RWPE1 (cell line): ENCODE measurements around the gene THOP1.

Source experiments
- CTCF ChIA-PET: fragments of 350-600 bp; sonication (Branson Sonifier 250); formaldehyde crosslinking; extraction: SDS; loops from one replicate; lab custom pipeline; 2021; lab: Yijun Ruan, JAX
- POLR2A ChIA-PET: fragments of 400-600 bp; formaldehyde crosslinking; extraction: SDS; loops from one replicate; lab custom pipeline; 2020; ENCODE audit warnings: antibody characterized with exemption; ENCODE audit not compliant: low non-redundant PET; lab: Yijun Ruan, JAX
- DNase-seq: peaks from one replicate; pipeline ENCODE4 v3.0.0; 2012; ENCODE audit warnings: low spot score
- H3K27ac ChIP-seq: fragments of 450-650 bp; 2 replicates; pipeline ENCODE4 v1.5.1; 2017
- TF ChIP-seq, protein P1 (sequence below): fragments of 450-650 bp; conservative IDR thresholded peaks from 2 replicates; pipeline ENCODE4 v1.5.1; 2017; ENCODE audit warnings: low read depth, mild to moderate bottlenecking

The THOP1 gene

DNA sequence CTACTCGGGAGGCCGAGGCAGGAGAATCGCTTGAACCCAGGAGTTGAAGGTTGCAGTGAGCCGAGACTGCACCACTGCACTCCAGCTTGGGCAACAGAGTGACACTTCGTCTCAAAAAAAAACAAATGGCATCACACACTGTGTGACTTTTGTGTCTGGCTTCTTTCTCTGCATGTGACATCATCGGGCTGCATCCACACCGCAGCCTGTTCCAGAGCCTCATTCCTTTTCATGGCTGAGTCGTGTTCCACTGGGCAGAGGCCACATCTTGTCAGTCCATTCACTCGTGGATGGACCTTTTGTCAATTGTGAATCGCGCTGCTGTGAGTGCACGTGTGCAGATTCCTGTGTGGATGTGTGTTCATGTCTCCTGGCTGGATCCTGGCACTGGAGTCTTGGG lies 8.3 kb downstream of the THOP1 start:
- no peak for DNase-seq
- TF ChIP-seq, protein P1, sequence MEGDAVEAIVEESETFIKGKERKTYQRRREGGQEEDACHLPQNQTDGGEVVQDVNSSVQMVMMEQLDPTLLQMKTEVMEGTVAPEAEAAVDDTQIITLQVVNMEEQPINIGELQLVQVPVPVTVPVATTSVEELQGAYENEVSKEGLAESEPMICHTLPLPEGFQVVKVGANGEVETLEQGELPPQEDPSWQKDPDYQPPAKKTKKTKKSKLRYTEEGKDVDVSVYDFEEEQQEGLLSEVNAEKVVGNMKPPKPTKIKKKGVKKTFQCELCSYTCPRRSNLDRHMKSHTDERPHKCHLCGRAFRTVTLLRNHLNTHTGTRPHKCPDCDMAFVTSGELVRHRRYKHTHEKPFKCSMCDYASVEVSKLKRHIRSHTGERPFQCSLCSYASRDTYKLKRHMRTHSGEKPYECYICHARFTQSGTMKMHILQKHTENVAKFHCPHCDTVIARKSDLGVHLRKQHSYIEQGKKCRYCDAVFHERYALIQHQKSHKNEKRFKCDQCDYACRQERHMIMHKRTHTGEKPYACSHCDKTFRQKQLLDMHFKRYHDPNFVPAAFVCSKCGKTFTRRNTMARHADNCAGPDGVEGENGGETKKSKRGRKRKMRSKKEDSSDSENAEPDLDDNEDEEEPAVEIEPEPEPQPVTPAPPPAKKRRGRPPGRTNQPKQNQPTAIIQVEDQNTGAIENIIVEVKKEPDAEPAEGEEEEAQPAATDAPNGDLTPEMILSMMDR: no peak
- CTCF ChIA-PET: no interaction called here
- POLR2A ChIA-PET: no interaction called here
- H3K27ac ChIP-seq: no peak overlapping the region

DNA sequence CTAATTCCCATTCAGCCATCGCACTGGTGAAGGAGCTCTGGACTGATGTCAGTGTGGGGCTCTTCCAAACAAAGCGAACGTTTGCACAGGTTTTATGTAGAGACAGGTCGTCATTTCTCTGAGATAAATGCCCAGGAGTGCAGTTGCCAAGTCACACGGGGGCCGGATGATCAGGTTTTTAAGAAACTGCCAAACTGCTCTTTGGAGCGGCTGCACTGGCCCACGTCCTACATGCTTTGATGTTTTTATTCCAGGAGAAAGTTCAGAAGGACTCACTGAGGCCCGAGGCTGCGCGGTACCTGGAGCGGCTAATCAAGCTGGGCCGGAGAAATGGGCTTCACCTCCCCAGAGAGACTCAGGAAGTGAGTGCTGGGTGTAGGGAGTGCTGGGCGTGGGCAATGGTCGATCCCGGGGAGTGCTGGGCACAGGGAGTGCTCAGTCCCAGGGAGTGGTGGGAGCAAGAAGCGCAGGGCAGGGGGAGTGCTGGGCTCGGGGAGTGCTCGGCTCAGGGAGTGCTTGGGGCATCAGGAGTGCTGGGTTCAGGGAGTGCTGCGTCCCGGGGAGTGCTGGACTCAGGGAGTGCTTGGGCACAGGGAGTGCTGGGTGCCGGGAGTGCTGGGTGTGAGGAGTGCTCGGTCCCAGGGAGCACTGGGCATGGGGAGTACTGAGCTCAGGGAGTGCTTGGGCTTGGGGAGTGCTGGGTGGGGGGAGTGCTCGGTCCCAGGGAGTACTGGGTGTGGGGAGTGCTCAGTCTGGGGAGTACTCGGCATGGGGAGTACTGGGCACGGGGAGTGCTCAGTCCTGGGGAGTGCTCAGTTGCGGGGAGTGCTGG lies 10.7 kb downstream of the THOP1 start:
- TF ChIP-seq, protein P1: no peak
- no peak overlapping the region for H3K27ac ChIP-seq
- ChIA-PET CTCF (no interaction called here), POLR2A (no interaction called here)
- no peak for DNase-seq

DNA sequence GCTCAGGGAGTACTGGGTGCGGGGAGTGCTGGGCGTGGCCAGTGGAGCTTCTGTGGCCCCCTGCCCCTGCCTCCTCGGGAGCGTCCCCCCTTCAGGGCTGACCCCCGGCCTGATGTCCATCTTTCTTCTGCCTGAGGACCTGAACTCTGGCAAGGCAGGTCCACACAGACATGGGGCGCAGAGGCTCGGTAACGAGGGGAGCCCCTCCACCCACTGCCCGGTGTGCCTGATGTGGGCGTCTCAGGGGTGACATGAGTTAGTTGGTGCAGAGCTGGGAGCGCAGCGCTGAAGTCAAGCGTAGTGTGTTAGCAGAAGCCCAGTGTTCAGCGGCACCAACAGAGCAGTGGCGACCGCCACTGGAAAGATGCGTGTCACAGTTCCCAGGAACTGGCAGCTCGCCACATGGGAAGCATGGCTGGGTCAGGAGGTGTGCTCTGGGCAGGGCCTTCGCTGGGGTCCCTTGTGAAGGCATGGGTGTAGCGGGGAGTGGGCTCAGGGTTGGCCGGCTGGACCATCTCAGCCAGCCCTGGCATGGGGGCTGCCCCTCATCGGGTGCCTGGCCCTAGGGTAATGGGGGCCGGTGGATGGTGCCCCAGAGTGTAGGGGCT lies 11.5 kb downstream of the THOP1 start:
- CTCF ChIA-PET: no interaction called here
- TF ChIP-seq, protein P1: no peak
- POLR2A ChIA-PET: no interaction called here
- DNase-seq: no peak
- H3K27ac ChIP-seq: no peak overlapping the region

DNA sequence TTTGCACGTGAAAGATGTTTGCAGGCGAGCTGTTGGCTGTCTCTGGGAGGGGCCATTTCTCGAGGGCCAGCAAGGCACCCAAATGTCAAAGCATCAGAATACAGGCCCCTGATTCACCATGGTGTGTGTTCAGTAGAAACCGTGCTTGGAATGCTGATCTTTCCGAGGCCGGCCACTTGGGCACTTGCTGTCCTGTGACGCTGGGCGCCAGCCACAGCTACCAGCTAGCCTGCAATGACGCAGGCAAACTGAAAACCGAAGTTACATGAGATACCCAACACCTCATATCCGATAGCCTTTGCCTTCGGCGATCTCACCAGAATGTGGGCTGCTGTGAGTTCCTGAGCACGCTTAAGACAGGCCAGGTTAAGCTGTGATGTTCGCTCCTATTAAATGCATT lies 12.0 kb downstream of the THOP1 start:
- no peak overlapping the region for H3K27ac ChIP-seq
- no peak for DNase-seq
- ChIA-PET POLR2A (no interaction called here), CTCF (no interaction called here)
- TF ChIP-seq, protein P1: no peak

DNA sequence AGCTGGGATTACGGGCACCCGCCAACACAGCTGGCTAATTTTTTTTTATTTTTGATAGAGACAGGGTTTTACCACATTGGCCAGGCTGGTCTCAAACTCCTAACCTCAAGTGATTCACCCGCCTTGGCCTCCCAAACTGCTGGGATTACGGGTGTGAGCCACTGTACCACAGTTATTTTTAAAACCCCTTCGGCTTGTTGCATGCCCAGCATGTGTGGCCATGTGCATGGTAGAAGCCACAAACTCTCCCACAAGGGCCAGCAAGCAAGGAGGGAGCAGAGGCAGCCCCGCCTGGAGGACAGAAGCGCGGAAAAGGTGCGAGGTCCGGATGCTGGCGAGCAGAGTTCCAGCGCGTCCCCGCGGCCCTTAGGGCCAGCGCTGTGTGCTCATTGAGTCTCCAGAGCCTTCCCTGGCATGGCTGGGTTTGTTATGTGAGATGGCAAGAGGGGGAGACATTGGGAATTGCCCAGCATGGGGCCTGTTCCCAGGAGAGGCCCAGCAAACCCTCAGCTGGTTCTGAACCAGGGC lies 12.9 kb downstream of the THOP1 start:
- peak overlapping the region; percentile 27 for H3K27ac ChIP-seq
- DNase-seq: no peak
- TF ChIP-seq, protein P1: no peak
- ChIA-PET POLR2A (no interaction called here), CTCF (interaction anchor here (0.5 kb wide), 1 partner anchor 1353 kb away, joined by 3 read pairs; no protein-coding TSS in a partner anchor)

DNA sequence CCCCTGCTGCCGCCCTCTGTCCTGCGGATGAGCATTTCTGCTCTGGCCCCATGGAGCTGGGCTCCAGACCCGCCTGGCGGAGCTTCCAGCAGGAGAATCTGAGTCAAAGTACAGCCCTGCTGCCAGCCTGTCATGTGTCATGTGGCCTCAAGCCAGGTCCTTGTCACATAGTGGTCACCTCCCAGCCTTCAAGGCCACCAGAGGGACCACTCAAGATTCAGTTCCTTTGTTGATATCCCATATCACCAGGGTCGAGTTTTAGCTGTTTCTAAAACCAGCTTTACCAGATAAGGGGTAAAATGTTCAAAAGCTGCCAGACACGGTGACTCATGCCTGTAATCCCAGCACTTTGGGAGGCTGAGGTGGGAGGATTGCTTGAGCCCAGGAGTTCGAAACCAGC lies 13.4 kb downstream of the THOP1 start:
- CTCF ChIA-PET: interaction anchor here (0.5 to 0.6 kb wide), 2 partner anchors 40 to 1354 kb away, joined by 3 read pairs; no protein-coding TSS in a partner anchor
- POLR2A ChIA-PET: no interaction called here

More for the DNA sequence above, 13.4 kb downstream of the THOP1 start:
- DNase-seq: no peak
- peak overlapping the region; percentile 27 for H3K27ac ChIP-seq
- TF ChIP-seq, protein P1: no peak
